Measurements from ENCODE around the gene WWOX.

- TF ChIP-seq ZNF274 (IDR thresholded peaks at IDR 0.05; ENCODE audit: low read depth, low read length) (no peak), YY1 (IDR thresholded peaks at IDR 0.05; ENCODE audit: insufficient read depth, insufficient read length) (no peak), SUZ12 (IDR thresholded peaks at IDR 0.05; ENCODE audit: extremely low read depth, insufficient read depth, insufficient read length) (no peak)
Observed at GRCh38 chr16:78589331-78589730, 489.9 kb downstream of the WWOX start.

Data from NT2/D1 (cell line).